H1 (cell line): ENCODE results near the gene AGPAT2. TPM values are rescaled to one million over a fixed set of nuclear protein-coding genes. Genes with fewer than 3 reads are reported as not detected.

Experiments
- CTCF ChIA-PET: fragments of 300-600 bp; sonication (Branson Sonifier 250); formaldehyde crosslinking; loops from one replicate; lab custom pipeline; 2021; ENCODE audit not compliant: partially characterized antibody; lab: Charles Lee
- POLR2A ChIA-PET: fragments of 300-600 bp; sonication (Branson Sonifier 250); formaldehyde crosslinking; loops from one replicate; lab custom pipeline; 2021; ENCODE audit warnings: inconsistent platforms; ENCODE audit not compliant: partially characterized antibody; lab: Charles Lee
- DNase-seq, 2 experiments: peaks; one replicate each; pipeline versions ENCODE4 v3.0.0 to v3.0.0-alpha.2; 2010 to 2022; ENCODE audit warnings: low spot score in 2 of 2, low read depth in 1 of 2, mixed read lengths in 1 of 2
- FAIRE-seq: peaks from 2 replicates; lab custom pipeline; 2011; peaks lifted over from hg19 to GRCh38; lab: Jason Lieb, UNC
- H2AFZ ChIP-seq: 2 replicates; pipeline ENCODE4 v1.8.1; 2012; ENCODE audit warnings: low read length, inconsistent platforms
- H2AK5ac ChIP-seq: 2 replicates; pipeline ENCODE4 v1.6.1; 2013; ENCODE audit warnings: low read depth, low read length
- H2BK120ac ChIP-seq: replicated peaks from 2 replicates; pipeline ENCODE3; 2013; ENCODE audit warnings: low read depth, low read length, inconsistent platforms
- H2BK12ac ChIP-seq: 2 replicates; pipeline ENCODE4 v1.6.1; 2013; ENCODE audit warnings: low read depth, low read length
- H2BK15ac ChIP-seq: 2 replicates; pipeline ENCODE4 v1.6.1; 2013; ENCODE audit warnings: low read length
- H2BK20ac ChIP-seq: 2 replicates; pipeline ENCODE4 v1.6.1; 2013; ENCODE audit warnings: low read length
- H2BK5ac ChIP-seq: 2 replicates; pipeline ENCODE4 v1.6.1; 2013; ENCODE audit warnings: low read depth, low read length
- H3K14ac ChIP-seq: 2 replicates; pipeline ENCODE4 v1.6.1; 2013; ENCODE audit warnings: inconsistent platforms; ENCODE audit not compliant: insufficient read length
- H3K18ac ChIP-seq: 2 replicates; pipeline ENCODE4 v1.6.1; 2013; ENCODE audit warnings: low read length; ENCODE audit errors: extremely low read depth
- H3K23ac ChIP-seq: 2 replicates; pipeline ENCODE4 v1.6.1; 2013; ENCODE audit warnings: inconsistent platforms; ENCODE audit not compliant: insufficient read length
- H3K23me2 ChIP-seq: 2 replicates; pipeline ENCODE4 v1.6.1; 2013; ENCODE audit warnings: low read depth, low read length
- H3K27ac ChIP-seq: 2 replicates; pipeline ENCODE4 v1.6.1; 2011; ENCODE audit warnings: low read depth, low read length, inconsistent platforms
- H3K27me3 ChIP-seq, 4 experiments: replicated peaks in 1 of 4; 1 replicate in 1 of 4; 2 replicates in 3 of 4; pipeline versions ENCODE4 v1.6.1 to v1.8.1; 2011 to 2013; ENCODE audit warnings: low read length in 3 of 4, mild to moderate bottlenecking in 3 of 4, inconsistent platforms in 2 of 4, mixed read lengths in 2 of 4, moderate library complexity in 1 of 4; ENCODE audit not compliant: control insufficient read depth in 3 of 4, insufficient read depth in 3 of 4; ENCODE audit errors: extremely low read depth in 1 of 4
- H3K36me3 ChIP-seq, 4 experiments: 2 replicates each; pipeline versions ENCODE4 v1.6.1 to v1.8.1; 2011 to 2013; ENCODE audit warnings: mild to moderate bottlenecking in 4 of 4, low read length in 3 of 4, moderate library complexity in 2 of 4, control low read depth in 1 of 4, inconsistent platforms in 1 of 4; ENCODE audit not compliant: insufficient read depth in 4 of 4, control insufficient read depth in 2 of 4
- H3K4ac ChIP-seq: replicated peaks from 2 replicates; pipeline ENCODE3; 2013; ENCODE audit warnings: low read length, low read depth, mixed read lengths, inconsistent platforms; ENCODE audit not compliant: insufficient read length
- H3K4me1 ChIP-seq, 4 experiments: replicated peaks in 1 of 4; 1 replicate in 1 of 4; 2 replicates in 3 of 4; pipeline versions ENCODE4 v1.6.1 to v1.8.1; 2011 to 2013; ENCODE audit warnings: low read length in 3 of 4, inconsistent platforms in 2 of 4, mixed read lengths in 1 of 4; ENCODE audit not compliant: insufficient read depth in 4 of 4, control insufficient read depth in 3 of 4
- H3K4me2 ChIP-seq, 2 experiments: 2 replicates each; pipeline versions ENCODE4 v1.6.1 to v1.8.1; 2011 to 2013; ENCODE audit warnings: low read depth in 2 of 2, low read length in 2 of 2, control low read depth in 1 of 2, inconsistent platforms in 1 of 2, mild to moderate bottlenecking in 1 of 2; ENCODE audit not compliant: insufficient read depth in 1 of 2
- H3K4me3 ChIP-seq, 4 experiments: fragments of 200-600, 300-600 bp in 1 of 4; sonication (generic), shearing (Covaris generic), sonication (Bioruptor Twin) in 1 of 4; 2 replicates each; pipeline versions ENCODE4 v1.5.1 to v1.8.1; 2011 to 2016; ENCODE audit warnings: low read length in 4 of 4, low read depth in 3 of 4, control low read depth in 2 of 4, inconsistent platforms in 2 of 4, mild to moderate bottlenecking in 2 of 4, mixed read lengths in 1 of 4, moderate library complexity in 1 of 4; ENCODE audit not compliant: insufficient read depth in 2 of 4; ENCODE audit errors: extremely low read depth in 1 of 4
- H3K56ac ChIP-seq: replicated peaks from 2 replicates; pipeline ENCODE3; 2013; ENCODE audit warnings: low read depth, mild to moderate bottlenecking, mixed read lengths, low read length, inconsistent platforms; ENCODE audit not compliant: insufficient read length
- H3K79me1 ChIP-seq: 2 replicates; pipeline ENCODE4 v1.6.1; 2013; ENCODE audit warnings: low read depth, low read length, control low read depth
- H3K79me2 ChIP-seq, 2 experiments: 2 replicates each; pipeline versions ENCODE4 v1.6.1 to v1.8.1; 2012 to 2013; ENCODE audit warnings: low read length in 2 of 2, mild to moderate bottlenecking in 2 of 2, inconsistent platforms in 1 of 2; ENCODE audit not compliant: insufficient read depth in 2 of 2, control insufficient read depth in 1 of 2
- H3K9ac ChIP-seq, 4 experiments: replicated peaks in 1 of 4; 1 replicate in 1 of 4; 2 replicates in 3 of 4; pipeline versions ENCODE4 v1.6.1 to v1.8.1; 2011 to 2013; ENCODE audit warnings: low read depth in 3 of 4, low read length in 3 of 4, control low read depth in 2 of 4, mild to moderate bottlenecking in 2 of 4, moderate library complexity in 2 of 4, inconsistent platforms in 1 of 4; ENCODE audit errors: extremely low read depth in 1 of 4
- H3K9me3 ChIP-seq, 2 experiments: 2 replicates each; pipeline versions ENCODE4 v1.6.1 to v1.8.1; 2012 to 2013; ENCODE audit warnings: mild to moderate bottlenecking in 2 of 2, moderate library complexity in 2 of 2, control low read depth in 1 of 2, inconsistent platforms in 1 of 2, low read depth in 1 of 2, low read length in 1 of 2, mixed read lengths in 1 of 2; ENCODE audit not compliant: insufficient read depth in 2 of 2
- H4K20me1 ChIP-seq, 2 experiments: replicated peaks in 1 of 2; 2 replicates each; pipeline versions ENCODE3 to v1.8.1; 2011 to 2013; ENCODE audit warnings: inconsistent platforms in 2 of 2, low read length in 2 of 2, mild to moderate bottlenecking in 1 of 2; ENCODE audit not compliant: insufficient read depth in 2 of 2, control insufficient read depth in 1 of 2
- H4K5ac ChIP-seq: 2 replicates; pipeline ENCODE4 v1.6.1; 2013; ENCODE audit warnings: low read length, low read depth, mixed read lengths, inconsistent platforms; ENCODE audit not compliant: insufficient read length
- H4K8ac ChIP-seq: 2 replicates; pipeline ENCODE4 v1.8.0; 2013; ENCODE audit warnings: mild to moderate bottlenecking, moderate library complexity, low read length, inconsistent platforms; ENCODE audit not compliant: insufficient read depth; ENCODE audit errors: extremely low read depth
- H4K91ac ChIP-seq: replicated peaks from 2 replicates; pipeline ENCODE3; 2013; ENCODE audit warnings: low read length, mixed read lengths, inconsistent platforms; ENCODE audit not compliant: insufficient read length
- CBX5 ChIP-seq: fragments of 300-800, 300-1000 bp; sonication (generic); IDR thresholded peaks from 2 replicates; pipeline ENCODE4 v1.7.1; 2016; ENCODE audit warnings: antibody characterized with exemption, low read length, low read depth
- CREB1 ChIP-seq: IDR thresholded peaks from 2 replicates; pipeline ENCODE4 v1.6.1; 2012; ENCODE audit warnings: inconsistent platforms
- EZH2 ChIP-seq: fragments of 200-600 bp; sonication (generic); IDR thresholded peaks from 2 replicates; pipeline ENCODE4 v1.7.1; 2012; ENCODE audit warnings: low read depth, mild to moderate bottlenecking, moderate library complexity, low read length, inconsistent platforms; ENCODE audit not compliant: severe bottlenecking
- GTF2F1 ChIP-seq: IDR thresholded peaks from 2 replicates; pipeline ENCODE4 v1.6.1; 2012; ENCODE audit warnings: low read depth, low read length, improper control_type of control experiment, borderline replicate concordance
- HDAC2 ChIP-seq, 2 experiments: fragments of 300-600 bp in 1 of 2; sonication (generic) in 1 of 2; IDR thresholded peaks; 2 replicates each; pipeline ENCODE4 v1.6.1; 2011 to 2012; ENCODE audit warnings: low read depth in 2 of 2, low read length in 2 of 2, mild to moderate bottlenecking in 2 of 2, moderate library complexity in 2 of 2, borderline replicate concordance in 1 of 2, inconsistent platforms in 1 of 2
- KDM1A ChIP-seq: fragments of 200-600, 300-600 bp; sonication (generic); IDR thresholded peaks from 2 replicates; pipeline ENCODE4 v1.7.1; 2016; ENCODE audit warnings: mild to moderate bottlenecking, low read length, borderline replicate concordance
- NANOG ChIP-seq: IDR thresholded peaks from 2 replicates; pipeline ENCODE4 v1.6.1; 2011; ENCODE audit warnings: low read length, low read depth, mild to moderate bottlenecking, inconsistent platforms; ENCODE audit not compliant: insufficient read depth, poor library complexity, severe bottlenecking
- RAD21 ChIP-seq, 2 experiments: IDR thresholded peaks in 1 of 2; conservative IDR thresholded peaks in 1 of 2; 2 replicates each; pipeline ENCODE4 v1.6.1; 2011; ENCODE audit warnings: low read depth in 2 of 2, low read length in 2 of 2, improper control_type of control experiment in 1 of 2, inconsistent platforms in 1 of 2, mild to moderate bottlenecking in 1 of 2, moderate library complexity in 1 of 2
- RXRA ChIP-seq: IDR thresholded peaks from 2 replicates; pipeline ENCODE4 v1.6.1; 2011; ENCODE audit warnings: low read depth, mild to moderate bottlenecking, low read length, moderate library complexity; ENCODE audit not compliant: insufficient read depth
- SRF ChIP-seq: IDR thresholded peaks from 2 replicates; pipeline ENCODE4 v1.6.1; 2011; ENCODE audit warnings: mild to moderate bottlenecking, low read depth, low read length, moderate library complexity
- TBP ChIP-seq: IDR thresholded peaks from 2 replicates; pipeline ENCODE4 v1.6.1; 2011; ENCODE audit warnings: low read depth, low read length, improper control_type of control experiment
- YY1 ChIP-seq: IDR thresholded peaks from 2 replicates; pipeline ENCODE4 v1.6.1; 2011; ENCODE audit warnings: low read depth, mild to moderate bottlenecking, low read length
- WGBS, 2 experiments: shearing (Covaris generic) in 1 of 2; methylation state at CpG; one replicate each; pipeline versions ENCODE4 v1.1.6 to v1.1.7; 2013 to 2015; ENCODE audit warnings: low lambda C conversion rate in 2 of 2, mixed read lengths in 2 of 2, inconsistent platforms in 1 of 2, low coverage in 1 of 2, missing lambda C conversion rate in 1 of 2; ENCODE audit not compliant: insufficient replicate concordance in 2 of 2, insufficient coverage in 1 of 2, insufficient read length in 1 of 2; ENCODE audit errors: extremely low coverage in 1 of 2, missing lambda C conversion rate in 1 of 2; 5-methylcytosine and 5-hydroxymethylcytosine counted together
- polyA plus RNA-seq, 7 experiments: library from polyadenylated mRNA; depleted of rRNA in 3 of 7; stranded (reverse) in 5 of 7; unstranded in 2 of 7; fragments of >200 nt in 5 of 7; fragments of 200-250 nt in 2 of 7; gene quantifications; 1 replicate in 5 of 7; 2 replicates in 1 of 7; 4 replicates in 1 of 7; pipeline versions ENCODE4 v1.2.1 to v1.2.3, GENCODE V29; 2011 to 2013; ENCODE audit warnings: missing spikeins in 2 of 7, mixed read lengths in 2 of 7
- total RNA-seq: library from RNA; stranded (reverse); fragmentation: NEBNext Ultra II Directional; extraction: Animal tissue kit (Norgen Biotek cat#: 25700); gene quantifications from 2 replicates; pipeline ENCODE4 v1.2.1, GENCODE V29; 2021

AGPAT2 gene
- total and polyA plus RNA-seq, 2 of the 8 experiments (the other 6 are each of a cell fraction or from before 2014, with no cell fraction given), result 31.6 to 37.6 TPM

- WGBS, 2 experiments, result 91% methylated on average over 12 of the region's 12 CpGs; no CpG with 5 or more reads in 1 of the 2 experiments
- H2BK5ac ChIP-seq, result no peak overlapping the region
- no peak overlapping the region for H3K56ac ChIP-seq
- H2BK120ac ChIP-seq, result no peak overlapping the region
- H3K4ac ChIP-seq, result no peak overlapping the region
- H3K36me3 ChIP-seq, result no peaks in the 10 kb centered on the region
- H2AK5ac ChIP-seq, result no peak overlapping the region
- ChIA-PET CTCF (interaction anchor here (0.7 kb wide), 1 partner anchor 361 kb away, joined by 3 read pairs; no protein-coding TSS in a partner anchor), POLR2A (interaction anchor here (3.3 to 14.1 kb wide), 3 partner anchors 8 to 18 kb away, joined by 24 to 223 read pairs (median 137); partner anchors contain the start of genes DIPK1B, LCN10 and LCN6)
- no peak overlapping the region for H3K4me2 ChIP-seq
- no peak overlapping the region for H2BK12ac ChIP-seq
- H2AFZ ChIP-seq, result no peak overlapping the region
- DNase-seq (no peak), FAIRE-seq (no peak)
- no peaks in the 10 kb centered on the region; a peak in 1 of 7 replicates for H3K27me3 ChIP-seq
- H4K20me1 ChIP-seq, result no peaks in the 10 kb centered on the region
- no peak overlapping the region for H3K27ac ChIP-seq
- no peak overlapping the region for H4K91ac ChIP-seq
- H3K4me3 ChIP-seq, result no peak overlapping the region
- no peak overlapping the region for H3K23ac ChIP-seq
- no peaks in the 10 kb centered on the region for H3K23me2 ChIP-seq
- H4K5ac ChIP-seq, result no peak overlapping the region
- H4K8ac ChIP-seq, result no peak overlapping the region; the same call in 1 of the 2 replicates
- H3K9me3 ChIP-seq, result no peaks in the 10 kb centered on the region; a peak in 1 of 4 replicates
- peaks cover 2% of the 10 kb centered on the region; the same call in 1 of the 2 replicates for H3K79me1 ChIP-seq
- H3K18ac ChIP-seq, result no peak overlapping the region
- H2BK20ac ChIP-seq, result no peak overlapping the region
- no peaks in the 10 kb centered on the region; a peak in 1 of 7 replicates for H3K4me1 ChIP-seq
- H3K79me2 ChIP-seq, result peaks cover 0 to 4% of the 10 kb centered on the region in 2 experiments; a peak in 1 of 4 replicates
- no peak overlapping the region for H2BK15ac ChIP-seq
- H3K9ac ChIP-seq, result no peak overlapping the region
- H3K14ac ChIP-seq, result no peak overlapping the region
- TF ChIP-seq EZH2 (no peak), RXRA (no peak), HDAC2 (IDR thresholded peaks at IDR 0.05; ENCODE audit: borderline replicate concordance in 1 of 2, low read depth in 2 of 2, low read length in 2 of 2) (no peak), TBP (no peak), CREB1 (no peak), YY1 (no peak), SRF (no peak), RAD21 (IDR thresholded peaks at IDR 0.05 in 1 of 2, conservative IDR thresholded peaks at IDR 0.05 in 1 of 2; ENCODE audit: low read depth in 2 of 2, low read length in 2 of 2) (no peak), CBX5 (no peak), GTF2F1 (no peak), KDM1A (no peak), NANOG (no peak)
Observed at GRCh38 chr9:136734837-136735496, 47.7 kb upstream of the AGPAT2 start.
